K562 (cell line): ENCODE data around the gene LAMA3.

ENCODE experiments used
- CTCF ChIP-seq, 3 experiments: IDR thresholded peaks in 2 of 3; conservative IDR thresholded peaks in 1 of 3; 2 replicates each; pipeline ENCODE4 v1.5.1; 2011 to 2012; ENCODE audit warnings: low read length in 3 of 3, mild to moderate bottlenecking in 3 of 3, control low read depth in 2 of 3, improper control_type of control experiment in 1 of 3, inconsistent platforms in 1 of 3, low read depth in 1 of 3, mixed read lengths in 1 of 3, moderate library complexity in 1 of 3; ENCODE audit not compliant: insufficient read depth in 2 of 3
- HMGXB4 ChIP-seq: sonication (generic); formaldehyde crosslinking; IDR thresholded peaks from 2 replicates; pipeline ENCODE4 v1.8.1; 2023; ENCODE audit warnings: mild to moderate bottlenecking, missing genetic modification reagents

DNA sequence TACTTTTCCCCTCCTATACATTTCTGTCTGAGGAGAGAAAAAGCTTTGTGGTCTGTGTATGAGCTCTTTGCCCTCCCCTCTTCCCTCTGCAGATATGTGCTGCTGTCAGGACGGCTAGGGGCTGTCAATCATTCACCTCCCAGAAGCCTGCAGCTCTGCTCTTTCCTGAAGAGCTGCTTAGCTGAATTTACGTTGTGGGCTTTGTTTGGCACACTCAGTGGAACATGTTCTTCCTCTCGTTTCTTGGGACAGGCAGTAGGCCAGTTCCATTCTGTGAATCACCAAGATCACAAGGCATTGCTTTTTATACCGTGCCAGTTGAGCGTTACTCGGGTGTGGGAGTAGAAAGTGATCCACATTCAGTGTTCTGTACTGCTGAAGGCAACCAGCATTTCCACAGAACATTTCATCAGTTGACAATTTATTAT lies 136.7 kb downstream of the LAMA3 start:
- TF ChIP-seq HMGXB4 (CRISPR knock-in tag) (no peak), CTCF (IDR thresholded peaks at IDR 0.05 in 2 of 3, conservative IDR thresholded peaks at IDR 0.05 in 1 of 3; ENCODE audit: insufficient read depth in 2 of 3, low read depth in 1 of 3, low read length in 3 of 3) (no peak)
